GM19467 (cell line): ENCODE data around the gene HSPB6.
"Not testable (repeated sequence)": the region's sequence is repeated elsewhere in the genome, so short reads cannot be mapped to it uniquely, and the experiment has no call there.

ENCODE experiments used
- ATAC-seq: cut with Tn5 transposase; IDR thresholded peaks from one replicate; pipeline ENCODE4 v1.9.1; 2021; ENCODE audit warnings: mild to moderate bottlenecking, moderate library complexity; ENCODE audit not compliant: unreplicated experiment

Gene HSPB6

GRCh38 chr19:35756377-35757230 lies at the start of gene HSPB6:
HSPB6 (minus strand) TSS chr19:35757029; CDS start chr19:35757008, 21 bp downstream.
- ATAC-seq = no peak

DNA sequence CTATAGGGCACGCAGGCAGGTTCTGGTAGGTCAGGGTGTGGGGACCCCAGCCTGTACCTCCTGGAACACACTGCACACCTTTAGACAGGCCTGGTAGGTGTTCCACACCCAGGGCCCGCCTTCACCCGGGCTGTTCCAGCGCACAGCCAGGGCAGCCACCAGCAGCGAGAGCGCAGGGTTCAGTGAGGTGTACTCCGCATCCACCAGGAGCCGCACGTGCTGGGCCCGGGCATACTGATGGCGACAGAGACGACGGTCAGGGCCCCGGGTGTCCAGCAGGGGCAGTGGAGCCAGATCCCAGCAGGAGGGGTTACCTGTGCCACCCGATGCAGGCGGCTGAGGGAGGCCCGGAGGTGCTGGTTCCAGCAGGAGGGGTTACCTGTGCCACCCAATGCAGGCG lies 49.8 kb upstream of the HSPB6 start:
- ATAC-seq = no peak

GRCh38 chr19:35805526-35806102 lies 48.8 kb upstream of the HSPB6 start:
- ATAC-seq = no peak

DNA sequence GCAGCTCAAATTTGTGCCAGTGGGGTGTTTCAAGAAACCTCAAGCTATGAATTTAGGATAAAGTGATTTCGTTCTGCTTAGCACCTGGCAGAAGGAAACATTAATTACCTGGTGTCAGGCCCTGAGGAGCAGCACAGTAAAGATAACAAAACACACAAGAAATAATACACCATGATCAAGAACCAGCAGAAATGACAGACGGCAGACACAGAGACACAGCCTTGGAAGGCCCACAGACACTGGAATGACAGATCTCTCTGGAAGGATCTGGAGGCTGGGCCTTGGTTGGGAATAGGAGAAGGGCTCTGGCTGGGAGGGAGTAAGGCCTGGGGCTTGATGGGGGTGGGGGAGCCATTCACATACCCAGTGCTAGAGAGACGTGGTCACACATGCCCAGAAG lies 45.0 kb upstream of the HSPB6 start:
- no peak for ATAC-seq

GRCh38 chr19:35797663-35798062 lies 40.8 kb upstream of the HSPB6 start:
- no peak for ATAC-seq

- no peak for ATAC-seq
Observed at GRCh38 chr19:35796645-35797542, 40.1 kb upstream of the HSPB6 start.

- not testable (repeated sequence) for ATAC-seq
Observed at GRCh38 chr19:35795564-35795963, 38.7 kb upstream of the HSPB6 start.

- ATAC-seq = no peak
Observed at GRCh38 chr19:35793381-35794165, 36.7 kb upstream of the HSPB6 start.

- ATAC-seq = no peak
Observed at GRCh38 chr19:35792888-35793287, 36.1 kb upstream of the HSPB6 start.

DNA sequence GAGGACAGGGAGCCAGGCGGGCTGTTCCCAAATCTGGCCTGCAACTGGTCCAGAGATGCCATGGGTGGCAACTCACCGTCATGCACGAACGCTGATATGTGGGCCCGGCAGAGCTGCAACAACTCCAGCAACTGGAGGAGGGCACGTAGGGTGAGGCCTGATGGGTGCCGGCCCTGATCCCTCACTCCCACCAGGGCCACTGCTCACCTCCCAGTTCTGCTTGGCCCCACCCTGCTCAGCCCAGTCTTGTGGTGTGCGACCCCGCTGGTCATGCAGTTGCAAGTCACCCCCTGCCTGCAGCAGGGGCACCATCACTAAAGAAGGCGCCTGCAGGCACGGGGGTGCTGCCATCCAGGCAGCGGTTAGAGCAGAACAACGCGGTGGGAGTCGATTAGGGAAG lies 35.5 kb upstream of the HSPB6 start:
- no peak for ATAC-seq

GRCh38 chr19:35791814-35792279 lies 35.0 kb upstream of the HSPB6 start:
- ATAC-seq = no peak

DNA sequence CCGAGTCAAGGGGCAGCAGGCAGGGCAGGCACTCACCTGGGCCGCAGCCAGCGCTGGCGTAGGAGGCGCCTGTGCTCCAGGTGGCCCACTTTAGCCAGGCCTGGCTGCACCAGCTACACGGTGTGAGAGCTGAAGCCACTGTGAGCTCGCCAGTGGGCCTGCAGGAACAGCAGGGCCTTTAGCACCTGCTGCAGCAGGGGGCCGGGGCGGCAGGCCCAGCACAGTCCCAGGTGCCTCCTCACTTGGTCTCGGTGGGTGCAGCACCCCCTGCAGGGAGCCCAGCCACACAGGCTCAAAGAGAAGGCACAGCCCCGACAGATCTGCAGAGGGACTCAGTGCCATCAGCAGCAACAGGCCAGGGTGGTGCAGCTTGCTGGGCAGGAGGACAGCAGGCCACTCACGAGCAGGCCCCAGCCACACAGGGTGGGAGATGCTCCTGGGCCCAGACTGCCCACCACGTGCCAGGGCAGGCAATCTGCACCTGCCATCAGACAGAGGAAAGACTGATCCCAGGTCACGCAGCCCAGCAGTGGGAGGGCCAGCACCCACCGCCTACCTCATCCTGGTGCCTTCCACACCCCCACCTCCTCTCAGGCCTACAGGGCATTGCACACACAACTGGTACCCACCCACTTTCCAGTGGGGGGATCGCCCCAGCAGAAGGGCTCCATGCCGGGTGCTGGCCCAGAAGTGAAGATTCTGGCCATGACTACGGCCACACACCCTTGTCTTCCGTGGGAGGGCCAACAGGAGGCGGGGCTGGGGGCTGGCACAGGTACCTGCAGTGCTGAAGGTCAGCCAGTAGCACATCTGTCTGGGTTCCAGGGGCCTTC lies 34.4 kb upstream of the HSPB6 start:
- no peak for ATAC-seq

DNA sequence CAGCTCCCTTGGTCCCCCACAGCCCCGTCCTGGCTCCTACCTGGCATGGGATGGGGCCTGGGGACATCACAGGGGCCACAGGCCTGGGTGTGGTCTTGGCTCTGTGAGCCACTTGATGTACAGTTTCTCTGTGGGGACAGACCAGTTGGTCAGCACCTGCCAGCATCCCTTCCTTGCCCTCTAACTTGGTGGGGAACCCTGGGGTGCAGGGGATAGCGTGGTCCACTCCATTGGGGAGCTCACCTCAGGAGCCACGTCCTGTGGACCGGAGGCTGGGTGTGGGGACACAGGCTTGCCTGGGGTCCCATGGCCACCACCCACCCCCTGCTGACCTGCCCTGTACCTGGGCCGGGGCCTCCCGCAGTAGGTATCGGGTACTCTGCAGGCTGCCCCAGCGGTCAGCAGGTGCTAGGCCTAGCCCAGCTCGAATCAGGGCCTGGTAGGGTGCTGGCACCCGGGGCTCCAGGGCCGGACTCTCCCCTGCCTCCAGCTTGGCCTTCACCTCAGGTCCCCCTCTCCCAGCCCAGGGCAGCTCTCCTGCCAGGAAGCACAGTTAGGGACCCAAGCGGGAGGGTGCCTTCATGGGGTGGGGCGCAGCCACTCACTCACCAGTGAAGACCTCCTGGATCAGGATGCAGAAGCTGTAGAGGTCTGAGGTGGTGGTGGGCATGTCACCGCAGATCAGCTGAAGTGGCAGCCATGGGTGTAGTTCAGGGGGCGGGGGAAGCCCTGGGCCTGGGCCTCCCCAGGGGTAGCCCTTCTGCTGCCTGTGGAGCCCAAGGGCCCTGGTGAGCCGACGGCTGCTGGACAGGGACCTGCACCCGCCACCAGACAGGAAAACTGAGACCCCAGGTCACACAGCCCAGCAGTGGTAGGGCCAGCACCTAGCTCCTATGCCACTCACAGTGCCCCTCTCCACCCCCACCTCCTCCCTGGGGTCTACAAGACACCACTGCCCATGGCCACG lies 33.4 kb upstream of the HSPB6 start:
- no peak for ATAC-seq

DNA sequence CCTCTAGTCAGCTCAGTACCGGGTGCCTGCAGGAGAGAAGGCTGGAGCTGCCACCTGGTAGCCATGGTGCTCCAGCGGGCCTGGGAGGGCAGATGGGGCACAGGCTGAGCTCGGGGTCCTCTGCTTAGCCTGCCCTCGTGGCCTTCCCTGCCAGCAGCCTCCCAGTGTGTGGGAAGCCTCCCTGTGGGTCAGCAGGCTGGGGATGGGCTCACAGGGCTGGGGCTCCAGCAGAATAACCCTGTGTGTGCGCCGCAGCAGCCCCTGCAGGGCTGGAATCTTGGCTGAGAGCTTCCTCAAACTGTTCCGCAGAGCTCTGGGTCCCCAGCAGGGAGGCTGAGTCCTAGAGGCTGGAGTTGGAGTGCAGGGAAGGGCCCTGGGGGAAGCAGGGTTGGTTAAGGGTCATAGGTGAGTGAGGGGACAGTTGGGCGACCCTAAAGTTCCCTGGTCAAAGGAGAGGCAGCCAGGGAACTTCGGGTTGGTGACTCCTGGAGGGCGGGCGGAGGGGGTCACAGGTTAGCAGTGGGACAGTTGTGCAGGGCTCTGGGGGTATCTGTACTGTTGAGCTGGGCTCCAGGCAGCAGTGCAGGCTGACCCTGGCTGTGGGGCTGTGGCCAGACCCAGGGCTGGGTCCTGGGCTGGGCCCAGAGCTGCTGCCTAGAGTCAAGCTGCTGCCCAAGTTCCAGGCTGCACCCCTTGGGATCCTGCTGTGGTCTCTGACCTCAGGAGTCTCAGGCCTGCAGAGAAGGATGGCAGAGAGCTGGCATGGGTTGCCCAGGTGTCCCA lies 32.6 kb upstream of the HSPB6 start:
- no peak for ATAC-seq

- no peak for ATAC-seq
Observed at GRCh38 chr19:35788205-35788960, 31.6 kb upstream of the HSPB6 start.

GRCh38 chr19:35787227-35787799 lies 30.5 kb upstream of the HSPB6 start:
- no peak for ATAC-seq
